SK-N-SH (cell line): Measurements from ENCODE around the gene SEMA3B. TPM values are rescaled to one million over a fixed set of nuclear protein-coding genes. Genes with fewer than 3 reads are reported as not detected.

Source experiments
- CTCF ChIA-PET: fragments of 300-600, 350-600 bp; formaldehyde crosslinking; extraction: SDS; loops from one replicate; lab custom pipeline; 2021; lab: Yijun Ruan, JAX
- POLR2A ChIA-PET: fragments of 350-600 bp; sonication (Branson Sonifier 250); formaldehyde crosslinking; extraction: SDS; loops from one replicate; lab custom pipeline; 2020; ENCODE audit warnings: antibody characterized with exemption, inconsistent platforms; lab: Yijun Ruan, JAX
- DNase-seq: peaks from one replicate; pipeline ENCODE4 v3.0.0; 2012
- H2AFZ ChIP-seq: fragments of 200-600 bp; sonication (generic); 2 replicates; pipeline ENCODE4 v1.8.1; 2016; ENCODE audit warnings: antibody characterized with exemption, mild to moderate bottlenecking, low read depth
- H3F3A ChIP-seq: fragments of 200-600 bp; sonication (generic); replicated peaks from 2 replicates; pipeline ENCODE3; 2016; ENCODE audit warnings: antibody characterized with exemption, mild to moderate bottlenecking; ENCODE audit not compliant: insufficient read depth
- H3K27ac ChIP-seq, 2 experiments: fragments of 200-500 bp in 1 of 2; fragments of 200-600 bp in 1 of 2; sonication (Bioruptor generic) in 1 of 2; sonication (generic), shearing (Covaris generic) in 1 of 2; 2 replicates each; pipeline versions ENCODE4 v1.5.1 to v1.6.1; 2014 to 2016; ENCODE audit warnings: low read depth in 2 of 2, inconsistent platforms in 1 of 2, low read length in 1 of 2, mild to moderate bottlenecking in 1 of 2, mixed read lengths in 1 of 2
- H3K27me3 ChIP-seq: fragments of 200-600 bp; sonication (generic), shearing (Covaris generic); 2 replicates; pipeline ENCODE4 v1.6.1; 2016; ENCODE audit warnings: mixed run types; ENCODE audit not compliant: insufficient read depth
- H3K36me3 ChIP-seq, 2 experiments: fragments of 200-500 bp in 1 of 2; fragments of 200-600 bp in 1 of 2; sonication (Bioruptor generic) in 1 of 2; sonication (generic) in 1 of 2; replicated peaks in 1 of 2; 2 replicates each; pipeline versions ENCODE3 to v1.5.1; 2014 to 2016; ENCODE audit warnings: low read length in 1 of 2, mild to moderate bottlenecking in 1 of 2; ENCODE audit not compliant: insufficient read depth in 2 of 2, control insufficient read depth in 1 of 2
- H3K4me1 ChIP-seq, 2 experiments: fragments of 200-500 bp in 1 of 2; fragments of 200-600 bp in 1 of 2; sonication (Bioruptor generic) in 1 of 2; sonication (generic), shearing (Covaris generic) in 1 of 2; 2 replicates each; pipeline versions ENCODE4 v1.5.1 to v1.6.1; 2014 to 2016; ENCODE audit warnings: low read depth in 1 of 2, low read length in 1 of 2, mixed run types in 1 of 2; ENCODE audit not compliant: insufficient read depth in 2 of 2, control insufficient read depth in 1 of 2
- H3K4me2 ChIP-seq: fragments of 200-600 bp; sonication (generic), shearing (Covaris generic); 2 replicates; pipeline ENCODE4 v1.6.1; 2017; ENCODE audit warnings: mixed run types
- H3K4me3 ChIP-seq, 2 experiments: fragments of 200-500 bp in 1 of 2; fragments of 200-600 bp in 1 of 2; sonication (Bioruptor generic) in 1 of 2; sonication (generic), shearing (Covaris generic) in 1 of 2; 2 replicates each; pipeline versions ENCODE4 v1.5.1 to v1.8.1; 2014 to 2016; ENCODE audit warnings: low read depth in 2 of 2, inconsistent platforms in 1 of 2, low read length in 1 of 2, mild to moderate bottlenecking in 1 of 2, mixed read lengths in 1 of 2, moderate library complexity in 1 of 2
- H3K79me2 ChIP-seq: fragments of 200-600 bp; sonication (generic); 2 replicates; pipeline ENCODE4 v1.8.1; 2017; ENCODE audit warnings: mild to moderate bottlenecking; ENCODE audit not compliant: insufficient read depth
- H3K9ac ChIP-seq: fragments of 200-600 bp; sonication (generic); 2 replicates; pipeline ENCODE4 v1.6.1; 2017; ENCODE audit warnings: mixed run types
- H3K9me2 ChIP-seq: fragments of 200-600 bp; sonication (generic); 2 replicates; pipeline ENCODE4 v1.6.1; 2017; ENCODE audit warnings: mixed run types
- H3K9me3 ChIP-seq: fragments of 200-600 bp; sonication (generic); 2 replicates; pipeline ENCODE4 v1.6.1; 2017; ENCODE audit warnings: mixed run types, mild to moderate bottlenecking, moderate library complexity
- H4K20me1 ChIP-seq: fragments of 200-600 bp; sonication (generic); 2 replicates; pipeline ENCODE4 v1.6.1; 2017; ENCODE audit warnings: mild to moderate bottlenecking, mixed run types; ENCODE audit not compliant: insufficient read depth
- CHD2 ChIP-seq: fragments of 150-350 bp; IDR thresholded peaks from 2 replicates; pipeline ENCODE4 v1.6.1; 2018; ENCODE audit warnings: low read length; ENCODE audit not compliant: partially characterized antibody
- FOXM1 ChIP-seq: IDR thresholded peaks from 2 replicates; pipeline ENCODE4 v1.4.0; 2012; ENCODE audit warnings: low read depth, mild to moderate bottlenecking
- GABPA ChIP-seq: IDR thresholded peaks from 2 replicates; pipeline ENCODE4 v1.4.0; 2012; ENCODE audit warnings: low read depth, mild to moderate bottlenecking
- GATA2 ChIP-seq: sonication (generic); formaldehyde crosslinking; IDR thresholded peaks from 2 replicates; pipeline ENCODE4 v1.5.0; 2020; ENCODE audit warnings: mild to moderate bottlenecking, missing genetic modification reagents
- IRF3 ChIP-seq: fragments of 150-350 bp; IDR thresholded peaks from 2 replicates; pipeline ENCODE4 v1.6.1; 2016; ENCODE audit warnings: mild to moderate bottlenecking, low read depth, low read length
- JUND ChIP-seq: IDR thresholded peaks from 2 replicates; pipeline ENCODE4 v1.4.0; 2012
- MEF2A ChIP-seq: IDR thresholded peaks from 2 replicates; pipeline ENCODE4 v1.4.0; 2012; ENCODE audit warnings: low read depth, borderline replicate concordance
- MXI1 ChIP-seq: IDR thresholded peaks from 2 replicates; pipeline ENCODE4 v1.6.1; 2012; ENCODE audit warnings: mild to moderate bottlenecking, low read depth, low read length, improper control_type of control experiment
- NRF1 ChIP-seq: IDR thresholded peaks from 2 replicates; pipeline ENCODE4 v1.6.1; 2012; ENCODE audit warnings: low read depth, mild to moderate bottlenecking, low read length
- RCOR1 ChIP-seq: fragments of 150-350 bp; IDR thresholded peaks from 2 replicates; pipeline ENCODE4 v1.6.1; 2017; ENCODE audit warnings: antibody characterized with exemption, low read length
- REST ChIP-seq: IDR thresholded peaks from 2 replicates; pipeline ENCODE4 v1.6.1; 2012; ENCODE audit warnings: mild to moderate bottlenecking, low read depth, low read length, moderate library complexity
- RFX5 ChIP-seq: IDR thresholded peaks from 2 replicates; pipeline ENCODE4 v1.6.1; 2012; ENCODE audit warnings: mild to moderate bottlenecking, improper control_type of control experiment, low read length
- RXRA ChIP-seq: IDR thresholded peaks from 2 replicates; pipeline ENCODE4 v1.4.0; 2012; ENCODE audit warnings: low read depth, mild to moderate bottlenecking, borderline replicate concordance
- SIN3A ChIP-seq: IDR thresholded peaks from 2 replicates; pipeline ENCODE4 v1.6.1; 2012; ENCODE audit warnings: low read depth, mild to moderate bottlenecking, low read length, moderate library complexity, borderline replicate concordance
- TEAD4 ChIP-seq: IDR thresholded peaks from 2 replicates; pipeline ENCODE4 v1.4.0; 2012; ENCODE audit warnings: mild to moderate bottlenecking, borderline replicate concordance; ENCODE audit not compliant: insufficient read depth
- USF1 ChIP-seq: IDR thresholded peaks from 2 replicates; pipeline ENCODE4 v1.4.0; 2012; ENCODE audit warnings: low read depth, borderline replicate concordance
- USF2 ChIP-seq: fragments of 150-350 bp; IDR thresholded peaks from 2 replicates; pipeline ENCODE4 v1.6.1; 2017; ENCODE audit warnings: antibody characterized with exemption, low read length, low read depth, borderline replicate concordance
- WGBS: methylation state at CpG from one replicate; pipeline ENCODE4 v1.1.6; 2017; ENCODE audit warnings: low lambda C conversion rate; 5-methylcytosine and 5-hydroxymethylcytosine counted together
- polyA plus RNA-seq, 3 experiments: library from polyadenylated mRNA; depleted of rRNA; stranded (reverse); fragments of >200 nt; gene quantifications; 2 replicates each; pipeline ENCODE4 v1.2.3, GENCODE V29; 2012

SEMA3B gene
- polyA plus RNA-seq, 1 of the 3 experiments (the other 2 are of a cell fraction): 14.9 TPM

- Histone ChIP-seq H3K79me2 (no peaks in the 10 kb centered on the region), H2AFZ (no peak overlapping the region), H3K4me1 (peaks cover 0 to 9% of the 10 kb centered on the region in 2 experiments; a peak in 1 of 4 replicates), H3K4me3 (no peak overlapping the region), H3K27me3 (peaks cover 7% of the 10 kb centered on the region; the same call in 1 of the 2 replicates), H3K9ac (no peak overlapping the region), H3K9me2 (no peaks in the 10 kb centered on the region), H3K4me2 (no peak overlapping the region), H3F3A (peaks cover 3% of the 10 kb centered on the region), H3K27ac (no peak overlapping the region), H3K36me3 (no peaks in the 10 kb centered on the region), H4K20me1 (no peaks in the 10 kb centered on the region), H3K9me3 (no peaks in the 10 kb centered on the region)
- DNase-seq: no peak
- ChIA-PET CTCF (interaction anchor here (1.3 to 61.6 kb wide), 8 partner anchors 9 to 103 kb away, joined by 4 to 1375 read pairs (median 78); partner anchors contain the start of genes GNAI2, GNAT1, LSMEM2 and SLC38A3), POLR2A (interaction anchor here (0.6 kb wide), 1 partner anchor 113 kb away, joined by 3 read pairs; no protein-coding TSS in a partner anchor)
- WGBS: 33% methylated on average over 5 of the region's 5 CpGs
- TF ChIP-seq USF2 (no peak), RXRA (no peak), MXI1 (no peak), CHD2 (no peak), SIN3A (no peak), REST (no peak), MEF2A (no peak), RFX5 (no peak), FOXM1 (no peak), RCOR1 (no peak), TEAD4 (no peak), GATA2 (CRISPR knock-in tag) (no peak), NRF1 (no peak), GABPA (no peak), IRF3 (no peak), JUND (no peak), USF1 (no peak)
Observed at GRCh38 chr3:50224639-50225038, 44.3 kb upstream of the SEMA3B start.
